K562 (cell line): ENCODE results near the gene ZNF862.

Experiments used
- HNRNPK ChIP-seq: fragments of 200-400 bp; formaldehyde crosslinking; IDR thresholded peaks from one replicate; pipeline ENCODE4 v1.6.1; 2018; ENCODE audit warnings: mild to moderate bottlenecking, low read depth, low read length; ENCODE audit not compliant: poor library complexity, severe bottlenecking
- KLF10 ChIP-seq: fragments of 250-450 bp; sonication (Bioruptor Pico); IDR thresholded peaks from 2 replicates; pipeline ENCODE4 v1.6.1; 2021; ENCODE audit warnings: matching md5 sums
- KLF13 ChIP-seq: fragments of 450-650 bp; IDR thresholded peaks from 2 replicates; pipeline ENCODE4 v1.6.1; 2016; ENCODE audit warnings: missing genetic modification characterization, low read depth, mild to moderate bottlenecking, missing compliant biosample characterization, moderate library complexity, borderline replicate concordance
- POU5F1 ChIP-seq: fragments of 150-350 bp; IDR thresholded peaks from 2 replicates; pipeline ENCODE4 v1.6.1; 2014; ENCODE audit warnings: borderline replicate concordance, low read length, low read depth, mild to moderate bottlenecking; ENCODE audit not compliant: partially characterized antibody
- ZBTB7A ChIP-seq: IDR thresholded peaks from 2 replicates; pipeline ENCODE4 v1.6.1; 2011; ENCODE audit warnings: low read depth, mild to moderate bottlenecking, low read length, moderate library complexity, borderline replicate concordance; ENCODE audit not compliant: control insufficient read depth
- ZNF311 ChIP-seq: fragments of 250-450 bp; sonication (Bioruptor Pico); IDR thresholded peaks from 2 replicates; pipeline ENCODE4 v1.4.0; 2020; ENCODE audit warnings: mild to moderate bottlenecking, moderate library complexity

GRCh38 chr7:149875396-149875795, 37.2 kb downstream of the ZNF862 start:
- TF ChIP-seq KLF10 (CRISPR knock-in tag) (no peak), ZNF311 (no peak), ZBTB7A (no peak), KLF13 (tag) (no peak), POU5F1 (no peak), HNRNPK (no peak)
